ENCODE results near the gene AGO3.

Gene AGO3

GRCh38 chr1:36094621-36095061 lies 163.7 kb downstream of the AGO3 start:
- no peak overlapping the region for H3K4me3 ChIP-seq
- DNase-seq (ENCODE audit: low spot score), result peak; percentile 69
- TF ChIP-seq, protein P1, sequence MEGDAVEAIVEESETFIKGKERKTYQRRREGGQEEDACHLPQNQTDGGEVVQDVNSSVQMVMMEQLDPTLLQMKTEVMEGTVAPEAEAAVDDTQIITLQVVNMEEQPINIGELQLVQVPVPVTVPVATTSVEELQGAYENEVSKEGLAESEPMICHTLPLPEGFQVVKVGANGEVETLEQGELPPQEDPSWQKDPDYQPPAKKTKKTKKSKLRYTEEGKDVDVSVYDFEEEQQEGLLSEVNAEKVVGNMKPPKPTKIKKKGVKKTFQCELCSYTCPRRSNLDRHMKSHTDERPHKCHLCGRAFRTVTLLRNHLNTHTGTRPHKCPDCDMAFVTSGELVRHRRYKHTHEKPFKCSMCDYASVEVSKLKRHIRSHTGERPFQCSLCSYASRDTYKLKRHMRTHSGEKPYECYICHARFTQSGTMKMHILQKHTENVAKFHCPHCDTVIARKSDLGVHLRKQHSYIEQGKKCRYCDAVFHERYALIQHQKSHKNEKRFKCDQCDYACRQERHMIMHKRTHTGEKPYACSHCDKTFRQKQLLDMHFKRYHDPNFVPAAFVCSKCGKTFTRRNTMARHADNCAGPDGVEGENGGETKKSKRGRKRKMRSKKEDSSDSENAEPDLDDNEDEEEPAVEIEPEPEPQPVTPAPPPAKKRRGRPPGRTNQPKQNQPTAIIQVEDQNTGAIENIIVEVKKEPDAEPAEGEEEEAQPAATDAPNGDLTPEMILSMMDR (IDR thresholded peaks at IDR 0.05), result no peak
- H3K27ac ChIP-seq, result peak overlapping the region in 1 of 2 donors; percentile 20

DNA sequence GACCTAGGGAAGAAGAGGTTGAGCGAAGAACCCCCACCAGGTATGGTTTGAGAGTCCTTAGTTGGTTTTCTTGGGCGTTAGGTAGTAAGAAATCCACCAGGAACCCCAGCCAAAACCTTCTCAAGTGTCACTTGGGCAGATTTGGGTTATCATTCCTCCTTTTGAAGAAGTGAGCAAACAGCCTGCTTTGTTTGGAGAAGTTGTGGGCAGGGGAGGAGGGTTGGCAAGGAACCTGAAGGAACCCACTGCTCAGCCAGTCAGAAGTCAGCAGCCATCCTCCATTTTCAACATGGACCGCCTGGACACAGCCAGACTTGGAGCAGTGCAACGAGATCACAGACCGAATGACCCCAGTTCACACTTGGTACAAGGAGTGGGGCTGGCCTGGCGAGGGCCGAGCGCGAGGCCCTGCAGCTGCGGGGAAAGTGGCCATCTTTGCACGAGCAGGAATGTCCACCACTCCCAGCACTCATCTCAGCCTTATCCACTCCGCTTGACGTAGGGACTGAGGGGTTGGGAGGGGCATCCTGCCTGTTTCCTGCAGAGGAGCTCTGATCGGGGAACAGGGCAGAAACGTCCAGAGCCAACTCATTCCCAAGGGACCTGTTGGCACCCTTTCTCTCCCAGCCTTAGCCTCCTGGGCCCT lies 165.0 kb downstream of the AGO3 start:
- H3K4me3 ChIP-seq, result no peak overlapping the region
- TF ChIP-seq, protein P1 (IDR thresholded peaks at IDR 0.05), result no peak
- no peak for DNase-seq (ENCODE audit: low spot score)
- peak overlapping the region in 1 of 2 donors; percentile 48 for H3K27ac ChIP-seq

- Histone ChIP-seq H3K27ac (peak overlapping the region in 1 of 2 donors; percentile 48), H3K4me3 (no peak overlapping the region)
- peak; percentile 72 for DNase-seq (ENCODE audit: low spot score)
- TF ChIP-seq, protein P1 (IDR thresholded peaks at IDR 0.05), result no peak
Observed at GRCh38 chr1:36096500-36097432, 165.9 kb downstream of the AGO3 start.

DNA sequence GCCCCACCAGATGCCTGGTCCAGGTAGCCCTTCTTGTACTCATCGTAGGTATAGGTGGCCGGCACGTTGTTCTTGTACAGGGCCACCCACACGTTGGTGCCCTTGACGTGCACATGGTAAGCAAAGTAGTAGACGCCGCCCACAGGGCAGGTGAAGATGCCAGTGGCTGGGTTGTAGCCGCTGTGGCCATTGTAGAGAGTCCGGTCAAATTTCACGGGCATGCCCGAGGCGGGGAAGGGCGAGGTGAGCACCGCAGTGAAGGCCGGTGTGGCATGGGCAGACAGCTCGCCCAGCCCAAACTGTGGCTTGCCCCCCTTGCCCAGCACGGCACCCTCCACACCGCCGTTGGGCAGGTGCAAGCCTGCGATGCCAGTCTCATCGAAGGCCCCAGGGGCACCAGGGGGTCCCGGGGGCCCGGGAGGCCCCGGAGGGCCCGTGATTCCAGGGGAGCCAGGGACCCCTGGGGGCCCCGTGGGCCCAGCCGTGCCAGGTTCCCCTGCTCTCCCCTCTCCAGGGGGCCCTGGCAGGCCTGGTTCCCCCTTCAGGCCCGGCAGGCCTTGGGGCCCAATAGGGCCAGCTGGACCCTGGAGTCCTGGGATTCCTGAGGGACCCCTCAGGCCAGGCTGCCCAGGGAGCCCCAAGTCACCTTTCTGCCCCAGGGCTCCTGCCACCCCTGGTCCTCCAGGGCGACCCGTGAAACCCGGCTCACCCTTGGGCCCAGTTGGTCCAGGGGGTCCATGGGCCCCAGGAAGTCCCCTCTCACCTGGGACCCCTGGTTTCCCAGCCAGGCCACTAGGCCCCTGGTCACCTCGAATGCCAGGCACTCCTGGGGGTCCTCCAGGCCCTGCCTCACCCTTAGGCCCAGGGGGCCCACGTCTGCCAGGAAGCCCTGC lies 167.0 kb downstream of the AGO3 start:
- TF ChIP-seq, protein P1 (IDR thresholded peaks at IDR 0.05), result no peak
- no peak for DNase-seq (ENCODE audit: low spot score)
- Histone ChIP-seq H3K27ac (no peak overlapping the region), H3K4me3 (no peak overlapping the region)

DNA sequence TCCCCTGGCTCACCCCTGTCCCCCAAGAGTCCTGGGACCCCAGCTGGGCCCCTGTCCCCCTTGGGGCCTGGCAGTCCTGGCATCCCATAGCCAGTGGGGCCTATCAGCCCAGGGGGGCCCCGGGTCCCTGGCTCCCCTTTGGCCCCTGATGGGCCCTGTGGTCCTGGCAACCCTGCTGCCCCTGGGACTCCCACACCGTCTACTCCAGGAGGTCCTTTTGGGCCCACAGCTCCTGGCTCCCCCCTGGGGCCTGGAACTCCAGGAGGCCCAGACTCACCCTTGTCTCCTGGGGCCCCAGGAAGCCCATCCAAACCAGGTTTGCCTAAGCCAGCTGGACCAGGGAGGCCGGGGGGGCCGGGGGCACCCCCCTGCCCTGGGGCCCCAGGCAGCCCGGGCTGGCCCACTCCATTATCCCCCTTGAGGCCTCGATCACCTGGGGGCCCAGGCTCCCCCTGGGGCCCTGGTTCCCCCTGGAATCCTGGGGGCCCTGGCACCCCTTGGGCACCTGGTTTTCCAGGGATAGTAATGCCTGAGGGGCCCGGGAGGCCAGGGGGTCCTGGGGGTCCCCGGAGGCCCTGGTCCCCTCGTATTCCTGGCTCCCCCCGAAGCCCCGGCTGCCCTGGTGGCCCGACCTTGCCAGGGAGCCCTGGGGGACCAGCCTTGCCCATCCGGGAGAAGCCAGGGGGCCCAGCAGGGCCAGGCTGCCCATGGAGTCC lies 167.9 kb downstream of the AGO3 start:
- no peak overlapping the region for H3K27ac ChIP-seq
- H3K4me3 ChIP-seq, result no peak overlapping the region
- TF ChIP-seq, protein P1 (IDR thresholded peaks at IDR 0.05), result no peak
- DNase-seq (ENCODE audit: low spot score), result no peak

- Histone ChIP-seq H3K4me3 (no peak overlapping the region), H3K27ac (peak overlapping the region in 1 of 2 donors; percentile 17)
Observed at GRCh38 chr1:36099681-36100341, 168.9 kb downstream of the AGO3 start.

More at GRCh38 chr1:36099681-36100341, 168.9 kb downstream of the AGO3 start:
- DNase-seq (ENCODE audit: low spot score), result no peak
- TF ChIP-seq, protein P1 (IDR thresholded peaks at IDR 0.05), result peak; percentile 94

All from coronary artery (tissue), 2 donors.